ENCODE data around the gene MTHFS. TPM values are rescaled to one million over a fixed set of nuclear protein-coding genes. Genes with fewer than 3 reads are reported as not detected.
"Not testable (repeated sequence)": the region's sequence is repeated elsewhere in the genome, so short reads cannot be mapped to it uniquely, and the experiment has no call there.

Gene MTHFS
- total RNA-seq, 4 donors from 2014 or later: 4.8 to 11.8 (median 9.9) TPM

- Histone ChIP-seq H3K27me3 (no peaks in the 10 kb centered on the region), H3K9me3 (no peaks in the 10 kb centered on the region), H3K4me3 (no peak overlapping the region), H3K36me3 (no peaks in the 10 kb centered on the region), H3K27ac (no peak overlapping the region), H3K4me1 (no peaks in the 10 kb centered on the region)
- TF ChIP-seq POLR2A (IDR thresholded peaks at IDR 0.05): no peak
- no peak for TF ChIP-seq CTCF (IDR thresholded peaks at IDR 0.05)
- intact Hi-C loops (cut with DNase I): no loop called here
- DNase-seq: no peak
- 60 to 91% methylated on average over 4 of the region's 4 CpGs for WGBS, 2 donors
Observed at GRCh38 chr15:79904271-79904670, 7.5 kb upstream of the MTHFS start.

- intact Hi-C loops (cut with DNase I): no loop called here
- H3K27ac ChIP-seq: no peak overlapping the region
- peaks cover 0 to under 1% (median 0%) of the 10 kb centered on the region in 3 donors for H3K4me1 ChIP-seq
- H3K4me3 ChIP-seq: no peak overlapping the region
- no peaks in the 10 kb centered on the region for H3K9me3 ChIP-seq
- TF ChIP-seq CTCF (IDR thresholded peaks at IDR 0.05) (no peak), POLR2A (IDR thresholded peaks at IDR 0.05) (no peak)
- no peaks in the 10 kb centered on the region for H3K36me3 ChIP-seq
- DNase-seq: no peak
- 81 to 100% methylated on average over 1 of the region's 1 CpG for WGBS, 2 donors
- no peaks in the 10 kb centered on the region for H3K27me3 ChIP-seq
Observed at GRCh38 chr15:79903626-79904025, 6.8 kb upstream of the MTHFS start.

GRCh38 chr15:79903144-79903543, 6.3 kb upstream of the MTHFS start:
- Histone ChIP-seq H3K9me3 (no peaks in the 10 kb centered on the region), H3K4me1 (peaks cover 0 to 5% (median 4%) of the 10 kb centered on the region in 3 donors), H3K27ac (no peak overlapping the region), H3K27me3 (no peaks in the 10 kb centered on the region), H3K36me3 (no peaks in the 10 kb centered on the region), H3K4me3 (no peak overlapping the region)
- intact Hi-C loops (cut with DNase I): no loop called here
- 83 to 91% methylated on average over 2 of the region's 2 CpGs for WGBS, 2 donors
- no peak for DNase-seq
- TF ChIP-seq CTCF (IDR thresholded peaks at IDR 0.05): no peak
- TF ChIP-seq POLR2A (IDR thresholded peaks at IDR 0.05): no peak

GRCh38 chr15:79901958-79902357, 5.1 kb upstream of the MTHFS start:
- no peaks in the 10 kb centered on the region for H3K9me3 ChIP-seq
- intact Hi-C loops (cut with DNase I): no loop called here
- H3K27me3 ChIP-seq: no peaks in the 10 kb centered on the region

GRCh38 chr15:79900818-79901378, 4.1 kb upstream of the MTHFS start:
- DNase-seq; H3K27me3 ChIP-seq; H3K27ac ChIP-seq; intact Hi-C loops (cut with DNase I); H3K9me3 ChIP-seq; H3K36me3 ChIP-seq; H3K4me3 ChIP-seq: not testable (repeated sequence)
- WGBS, 2 donors: 91 to 92% methylated on average over 4 of the region's 4 CpGs
- peaks cover 0 to 21% (median 5%) of the 10 kb centered on the region in 3 donors for H3K4me1 ChIP-seq

More at GRCh38 chr15:79901958-79902357, 5.1 kb upstream of the MTHFS start:
- no peak for TF ChIP-seq POLR2A (IDR thresholded peaks at IDR 0.05)
- TF ChIP-seq CTCF (IDR thresholded peaks at IDR 0.05): no peak
- no peak for DNase-seq
- H3K36me3 ChIP-seq: no peaks in the 10 kb centered on the region
- H3K4me1 ChIP-seq: peaks cover 0 to 13% (median 5%) of the 10 kb centered on the region in 3 donors
- WGBS, 2 donors: 53 to 68% methylated on average over 1 of the region's 1 CpG
- no peak overlapping the region for H3K27ac ChIP-seq
- H3K4me3 ChIP-seq: no peak overlapping the region

- intact Hi-C loops (cut with DNase I): no loop called here
- H3K27ac ChIP-seq: no peak overlapping the region
- peaks cover 0 to 29% (median 8%) of the 10 kb centered on the region in 3 donors for H3K4me1 ChIP-seq
- DNase-seq: no peak
- H3K9me3 ChIP-seq: no peaks in the 10 kb centered on the region
- no peak overlapping the region for H3K4me3 ChIP-seq
- 73 to 87% methylated on average over 9 of the region's 9 CpGs for WGBS, 2 donors
- TF ChIP-seq CTCF (IDR thresholded peaks at IDR 0.05) (no peak), POLR2A (IDR thresholded peaks at IDR 0.05) (no peak)
- no peaks in the 10 kb centered on the region for H3K36me3 ChIP-seq
- no peaks in the 10 kb centered on the region for H3K27me3 ChIP-seq
Observed at GRCh38 chr15:79900087-79900486, 3.3 kb upstream of the MTHFS start.

- H3K36me3 ChIP-seq; H3K4me3 ChIP-seq; H3K27me3 ChIP-seq; intact Hi-C loops (cut with DNase I); H3K9me3 ChIP-seq; DNase-seq: not testable (repeated sequence)
- peak overlapping the region in 2 of 4 donors; percentile 16 to 95 for H3K27ac ChIP-seq
- 56 to 65% methylated on average over 3 of the region's 3 CpGs for WGBS, 2 donors
- H3K4me1 ChIP-seq: peaks cover 0 to 31% (median 8%) of the 10 kb centered on the region in 3 donors
Observed at GRCh38 chr15:79898786-79899185, 2.0 kb upstream of the MTHFS start.
